Measurements from ENCODE around the gene FARP1. TPM values are rescaled to one million over a fixed set of nuclear protein-coding genes. Genes with fewer than 3 reads are reported as not detected.

Gene FARP1
- total and polyA plus RNA-seq, 2 of the 13 experiments (the other 11 are each of a cell fraction or from before 2014, with no cell fraction given): 70.6 to 126 TPM

- no peak for DNase-seq (ENCODE audit: low spot score)
- no peak overlapping the region for H3K27ac ChIP-seq (ENCODE audit: extremely low read length, insufficient read depth, low read length)
- no peaks in the 10 kb centered on the region for H3K27me3 ChIP-seq (ENCODE audit: control insufficient read depth in 1 of 2, insufficient read depth in 2 of 2, low read length in 2 of 2)
- no peak overlapping the region for H2AFZ ChIP-seq (ENCODE audit: low read length)
- H3K9me3 ChIP-seq (ENCODE audit: low read length): no peaks in the 10 kb centered on the region
- peak; percentile 51 for TF ChIP-seq TEAD3 (CRISPR knock-in tag; optimal IDR thresholded peaks at IDR 0.05; ENCODE audit: borderline replicate concordance)
- TF ChIP-seq ZFP41 (CRISPR knock-in tag; IDR thresholded peaks at IDR 0.05; ENCODE audit: borderline replicate concordance): no peak
- no peaks in the 10 kb centered on the region for H4K20me1 ChIP-seq (ENCODE audit: insufficient read depth, low read length)
- H3K4me3 ChIP-seq (replicated peaks in 1 of 3; ENCODE audit: insufficient read depth in 1 of 3, low read depth in 2 of 3, low read length in 3 of 3): no peak overlapping the region
- no peak overlapping the region for H3K4me2 ChIP-seq (ENCODE audit: low read depth, low read length)
- POLR2A ChIA-PET: no interaction called here
- intact Hi-C loops (cut with micrococcal nuclease; ENCODE audit: unreplicated experiment) (loop anchor here (10.0 kb wide), 1 partner anchor 254 kb away; no protein-coding TSS in a partner anchor), in situ Hi-C loops (cut with HindIII; ENCODE audit: extremely low pct_ligation_motif_present, low pct_unique_long_range_greater_than_20kb) (no loop called here)
- BruUV-seq (replicated peaks): no TSS peak
- no peak for FAIRE-seq
- ATAC-seq: no peak
- no peaks in the 10 kb centered on the region for H3K79me2 ChIP-seq (ENCODE audit: insufficient read depth, low read length)
- H3K9ac ChIP-seq (ENCODE audit: insufficient read depth, low read depth, low read length): no peak overlapping the region
- CTCF ChIA-PET (ENCODE audit: low intra/inter-chr PET ratio, low total read pairs): no interaction called here
- H3K36me3 ChIP-seq (replicated peaks in 1 of 2; ENCODE audit: control insufficient read depth in 1 of 2, insufficient read depth in 2 of 2, low read length in 2 of 2): no peaks in the 10 kb centered on the region
- WGBS (ENCODE audit: low lambda C conversion rate): 58% methylated on average over 3 of the region's 3 CpGs
- peaks cover 90% of the 10 kb centered on the region for H3K4me1 ChIP-seq (ENCODE audit: insufficient read depth, low read length)
Measured at GRCh38 chr13:98108341-98108740, 34.6 kb upstream of the FARP1 start.

- Histone ChIP-seq H3K27me3 (ENCODE audit: control insufficient read depth in 1 of 2, insufficient read depth in 2 of 2, low read length in 2 of 2) (no peaks in the 10 kb centered on the region), H3K4me2 (ENCODE audit: low read depth, low read length) (no peak overlapping the region), H3K27ac (ENCODE audit: extremely low read length, insufficient read depth, low read length) (no peak overlapping the region), H3K9me3 (ENCODE audit: low read length) (no peaks in the 10 kb centered on the region), H3K4me1 (ENCODE audit: insufficient read depth, low read length) (peaks cover 85% of the 10 kb centered on the region), H3K36me3 (replicated peaks in 1 of 2; ENCODE audit: control insufficient read depth in 1 of 2, insufficient read depth in 2 of 2, low read length in 2 of 2) (no peaks in the 10 kb centered on the region), H3K4me3 (replicated peaks in 1 of 3; ENCODE audit: insufficient read depth in 1 of 3, low read depth in 2 of 3, low read length in 3 of 3) (no peak overlapping the region), H3K79me2 (ENCODE audit: insufficient read depth, low read length) (no peaks in the 10 kb centered on the region), H4K20me1 (ENCODE audit: insufficient read depth, low read length) (no peaks in the 10 kb centered on the region), H3K9ac (ENCODE audit: insufficient read depth, low read depth, low read length) (no peak overlapping the region), H2AFZ (ENCODE audit: low read length) (no peak overlapping the region)
- intact Hi-C loops (cut with micrococcal nuclease; ENCODE audit: unreplicated experiment) (loop anchor here (10.0 kb wide), 1 partner anchor 255 kb away; no protein-coding TSS in a partner anchor), in situ Hi-C loops (cut with HindIII; ENCODE audit: extremely low pct_ligation_motif_present, low pct_unique_long_range_greater_than_20kb) (no loop called here)
- no TSS peak for BruUV-seq (replicated peaks)
- ATAC-seq (no peak), FAIRE-seq (no peak), DNase-seq (ENCODE audit: low spot score) (no peak)
- CTCF ChIA-PET (ENCODE audit: low intra/inter-chr PET ratio, low total read pairs): no interaction called here
- POLR2A ChIA-PET: no interaction called here
- 87% methylated on average over 7 of the region's 7 CpGs for WGBS (ENCODE audit: low lambda C conversion rate)
- TF ChIP-seq USF2 (IDR thresholded peaks at IDR 0.05; ENCODE audit: low read depth, low read length): no peak
- TF ChIP-seq USF2 (CRISPR knock-in tag; IDR thresholded peaks at IDR 0.05; ENCODE audit: borderline replicate concordance): no peak
- TF ChIP-seq NFYB (CRISPR knock-in tag; IDR thresholded peaks at IDR 0.05): peak; percentile 64
- no peak for TF ChIP-seq ZBTB1 (CRISPR knock-in tag; IDR thresholded peaks at IDR 0.05; ENCODE audit: borderline replicate concordance)
- no peak for TF ChIP-seq MYC (CRISPR knock-in tag; IDR thresholded peaks at IDR 0.05; ENCODE audit: borderline replicate concordance)
- peak; percentile 36 for TF ChIP-seq HNRNPK (IDR thresholded peaks at IDR 0.05; ENCODE audit: low read depth, low read length, poor library complexity, severe bottlenecking)
- no peak for TF ChIP-seq SCMH1 (CRISPR knock-in tag; IDR thresholded peaks at IDR 0.05; ENCODE audit: borderline replicate concordance)
- no peak for TF ChIP-seq ATF4 (CRISPR knock-in tag; IDR thresholded peaks at IDR 0.05)
- TF ChIP-seq ZUFSP (CRISPR knock-in tag; IDR thresholded peaks at IDR 0.05; ENCODE audit: borderline replicate concordance): no peak
Measured at GRCh38 chr13:98109226-98109853, 33.6 kb upstream of the FARP1 start.

All from HepG2 (cell line).